K562 (cell line): ENCODE results near the gene HSP90AA1. TPM values are rescaled to one million over a fixed set of nuclear protein-coding genes. Genes with fewer than 3 reads are reported as not detected.

Source experiments
- CBX1 ChIP-seq: sonication (generic); IDR thresholded peaks from 2 replicates; pipeline ENCODE4 v1.6.1; 2016; ENCODE audit warnings: antibody characterized with exemption, low read depth, mild to moderate bottlenecking
- CREB1 ChIP-seq, 2 experiments: sonication (generic) in 1 of 2; formaldehyde crosslinking in 1 of 2; IDR thresholded peaks; 2 replicates each; pipeline versions ENCODE4 v1.6.1 to v1.8.0; 2012 to 2022; ENCODE audit warnings: inconsistent platforms in 1 of 2, mild to moderate bottlenecking in 1 of 2, missing genetic modification reagents in 1 of 2, moderate library complexity in 1 of 2
- CREB3L1 ChIP-seq: fragments of 450-650 bp; IDR thresholded peaks from 2 replicates; pipeline ENCODE4 v1.6.1; 2014; ENCODE audit warnings: low read depth, mild to moderate bottlenecking, moderate library complexity, borderline replicate concordance
- CTCF ChIP-seq, 3 experiments: IDR thresholded peaks in 2 of 3; conservative IDR thresholded peaks in 1 of 3; 2 replicates each; pipeline ENCODE4 v1.5.1; 2011 to 2012; ENCODE audit warnings: low read length in 3 of 3, mild to moderate bottlenecking in 3 of 3, control low read depth in 2 of 3, improper control_type of control experiment in 1 of 3, inconsistent platforms in 1 of 3, low read depth in 1 of 3, mixed read lengths in 1 of 3, moderate library complexity in 1 of 3; ENCODE audit not compliant: insufficient read depth in 2 of 3
- CTCFL ChIP-seq: IDR thresholded peaks from 2 replicates; pipeline ENCODE4 v1.6.1; 2011; ENCODE audit warnings: borderline replicate concordance, low read depth, mild to moderate bottlenecking, moderate library complexity, low read length; ENCODE audit not compliant: insufficient read depth, poor library complexity, severe bottlenecking
- DEAF1 ChIP-seq: fragments of 450-650 bp; formaldehyde crosslinking; IDR thresholded peaks from 2 replicates; pipeline ENCODE4 v1.4.0; 2020; ENCODE audit warnings: mild to moderate bottlenecking, moderate library complexity
- ELF2 ChIP-seq: fragments of 250-450 bp; sonication (Bioruptor Pico); IDR thresholded peaks from 2 replicates; pipeline ENCODE4 v1.5.0; 2021; ENCODE audit warnings: mild to moderate bottlenecking
- FOS ChIP-seq: IDR thresholded peaks from 3 replicates; pipeline ENCODE4 v1.6.1; 2011; ENCODE audit not compliant: insufficient read length; ENCODE audit errors: extremely low read depth
- GABPB1 ChIP-seq: sonication (generic); formaldehyde crosslinking; IDR thresholded peaks from 2 replicates; pipeline ENCODE4 v1.8.0; 2022; ENCODE audit warnings: mild to moderate bottlenecking, missing genetic modification reagents
- MITF ChIP-seq: IDR thresholded peaks from 2 replicates; pipeline ENCODE4 v1.6.1; 2014; ENCODE audit warnings: antibody characterized with exemption
- RBBP5 ChIP-seq: fragments of 200-600 bp; sonication (generic); IDR thresholded peaks from 2 replicates; pipeline ENCODE4 v1.6.1; 2012; ENCODE audit warnings: borderline replicate concordance, mild to moderate bottlenecking, low read length, control low read depth, inconsistent platforms; ENCODE audit not compliant: insufficient read depth, poor library complexity, severe bottlenecking
- TAF7 ChIP-seq: fragments of 450-650 bp; IDR thresholded peaks from 2 replicates; pipeline ENCODE4 v1.6.1; 2016; ENCODE audit warnings: missing genetic modification characterization, missing compliant biosample characterization
- ZNF133 ChIP-seq: fragments of 250-450 bp; sonication (Bioruptor Pico); IDR thresholded peaks from 2 replicates; pipeline ENCODE4 v1.4.0; 2020; ENCODE audit warnings: mild to moderate bottlenecking
- ZNF146 ChIP-seq: IDR thresholded peaks from one replicate; pipeline ENCODE4 v1.6.1; 2018; ENCODE audit warnings: missing compliant biosample characterization; ENCODE audit not compliant: unreplicated experiment
- ZNF311 ChIP-seq: fragments of 250-450 bp; sonication (Bioruptor Pico); IDR thresholded peaks from 2 replicates; pipeline ENCODE4 v1.4.0; 2020; ENCODE audit warnings: mild to moderate bottlenecking, moderate library complexity
- ZNF408 ChIP-seq: fragments of 250-450 bp; sonication (Bioruptor Pico); IDR thresholded peaks from 2 replicates; pipeline ENCODE4 v1.4.0; 2020; ENCODE audit warnings: low read depth, mild to moderate bottlenecking, moderate library complexity
- polyA plus RNA-seq, 8 experiments: library from polyadenylated mRNA; depleted of rRNA in 4 of 8; stranded (reverse) in 5 of 8; unstranded in 3 of 8; fragments of >200 nt; fragmentation: Nextera tagmentation in 2 of 8; fragmentation: Illumina TruSeq in 1 of 8; extraction: Ambion mirVana in 2 of 8; extraction: Trizol in 1 of 8; gene quantifications; 2 replicates each; pipeline versions ENCODE4 v1.2.1 to v1.2.3, GENCODE V29; 2011 to 2014; ENCODE audit warnings: inconsistent platforms in 1 of 8, missing spikeins in 1 of 8
- total RNA-seq, 7 experiments: library from RNA; depleted of rRNA in 6 of 7; stranded (reverse); fragments of >200 nt in 6 of 7; fragmentation: Illumina TruSeq in 2 of 7; extraction: Trizol in 2 of 7; gene quantifications; 2 replicates each; pipeline versions ENCODE4 v1.2.1 to v1.2.3, GENCODE V29; 2011 to 2021; ENCODE audit warnings: low replicate concordance in 1 of 7

HSP90AA1 gene
- total and polyA plus RNA-seq, 9 of the 15 experiments (the other 6 are each of a cell fraction or from before 2014, with no cell fraction given), result 377 to 1,731 (median 879) TPM

GRCh38 chr14:102086972-102087761 lies at the start of gene HSP90AA1 (continued):
- TF ChIP-seq CTCFL, result peak; percentile 90
- no peak for TF ChIP-seq ZNF146 (CRISPR knock-in tag)
- peak; percentile 43; the same call in 1 of the 2 replicates for TF ChIP-seq CBX1
- no peak for TF ChIP-seq ZNF133 (CRISPR knock-in tag)
- no peak for TF ChIP-seq ELF2 (CRISPR knock-in tag)
- TF ChIP-seq FOS, result no peak
- peak; percentile 74 for TF ChIP-seq TAF7
- TF ChIP-seq ZNF408 (CRISPR knock-in tag), result no peak
- 0 out of 2 replicates have a peak, but pooled peaks have one; percentile 44 for TF ChIP-seq CREB3L1
- TF ChIP-seq DEAF1, result no peak
- no peak for TF ChIP-seq MITF
- peak; percentile 75 for TF ChIP-seq RBBP5
- TF ChIP-seq CREB1 (IDR thresholded peaks at IDR 0.05), result peak; percentile 50; the same call in 1 of the 2 replicates
- peak; percentile 37; the same call in 1 of the 2 replicates for TF ChIP-seq CREB1 (CRISPR knock-in tag; IDR thresholded peaks at IDR 0.05)
- TF ChIP-seq GABPB1 (CRISPR knock-in tag), result peak; percentile 57; the same call in 1 of the 2 replicates
- TF ChIP-seq ZNF311 (CRISPR knock-in tag), result no peak
- peak in 2 of 3 experiments; percentile 12 to 14; a peak in 1 of 6 replicates for TF ChIP-seq CTCF (IDR thresholded peaks at IDR 0.05 in 2 of 3, conservative IDR thresholded peaks at IDR 0.05 in 1 of 3; ENCODE audit: insufficient read depth in 2 of 3, low read depth in 1 of 3, low read length in 3 of 3)
